Measurements from ENCODE around the gene DPCD. TPM values are rescaled to one million over a fixed set of nuclear protein-coding genes. Genes with fewer than 3 reads are reported as not detected.

Gene DPCD
- total RNA-seq, 1 donor from 2014 or later = 18.3 TPM

DNA sequence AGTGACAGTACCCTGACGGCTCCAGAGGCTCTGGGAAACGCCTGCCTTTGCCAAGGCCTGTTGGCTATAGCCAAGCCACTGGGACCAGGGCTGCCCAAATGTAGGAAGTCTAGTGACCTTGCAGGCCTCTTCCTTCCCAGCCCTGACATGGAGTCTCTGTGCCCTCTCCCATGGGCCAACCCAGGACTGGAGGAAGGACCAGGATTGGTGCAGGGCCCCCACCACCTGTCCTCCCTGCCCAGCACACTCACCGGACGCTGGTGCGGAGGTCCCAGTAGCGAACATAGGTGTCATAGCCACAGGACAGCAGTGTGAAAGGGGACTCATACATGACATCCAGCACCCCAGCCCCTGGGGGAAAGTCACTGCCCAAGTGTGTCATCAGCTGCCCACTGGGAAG, 24.0 kb downstream of the DPCD start:
- H3K9me3 Mint-ChIP-seq (ENCODE audit: low read depth) = no peaks in the 10 kb centered on the region
- no peak overlapping the region for H3K4me3 Mint-ChIP-seq (ENCODE audit: unreplicated experiment)
- H3K4me1 Mint-ChIP-seq (ENCODE audit: low read depth) = peaks cover 8% of the 10 kb centered on the region
- H3K36me3 Mint-ChIP-seq (ENCODE audit: low read depth) = peaks cover 10% of the 10 kb centered on the region
- no peaks in the 10 kb centered on the region for H3K27me3 Mint-ChIP-seq (ENCODE audit: low read depth)
- no peak for DNase-seq (ENCODE audit: low spot score)
- no peak overlapping the region for H3K27ac Mint-ChIP-seq (ENCODE audit: unreplicated experiment)
- TF ChIP-seq, protein P1, sequence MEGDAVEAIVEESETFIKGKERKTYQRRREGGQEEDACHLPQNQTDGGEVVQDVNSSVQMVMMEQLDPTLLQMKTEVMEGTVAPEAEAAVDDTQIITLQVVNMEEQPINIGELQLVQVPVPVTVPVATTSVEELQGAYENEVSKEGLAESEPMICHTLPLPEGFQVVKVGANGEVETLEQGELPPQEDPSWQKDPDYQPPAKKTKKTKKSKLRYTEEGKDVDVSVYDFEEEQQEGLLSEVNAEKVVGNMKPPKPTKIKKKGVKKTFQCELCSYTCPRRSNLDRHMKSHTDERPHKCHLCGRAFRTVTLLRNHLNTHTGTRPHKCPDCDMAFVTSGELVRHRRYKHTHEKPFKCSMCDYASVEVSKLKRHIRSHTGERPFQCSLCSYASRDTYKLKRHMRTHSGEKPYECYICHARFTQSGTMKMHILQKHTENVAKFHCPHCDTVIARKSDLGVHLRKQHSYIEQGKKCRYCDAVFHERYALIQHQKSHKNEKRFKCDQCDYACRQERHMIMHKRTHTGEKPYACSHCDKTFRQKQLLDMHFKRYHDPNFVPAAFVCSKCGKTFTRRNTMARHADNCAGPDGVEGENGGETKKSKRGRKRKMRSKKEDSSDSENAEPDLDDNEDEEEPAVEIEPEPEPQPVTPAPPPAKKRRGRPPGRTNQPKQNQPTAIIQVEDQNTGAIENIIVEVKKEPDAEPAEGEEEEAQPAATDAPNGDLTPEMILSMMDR (IDR thresholded peaks at IDR 0.05) = no peak

DNA sequence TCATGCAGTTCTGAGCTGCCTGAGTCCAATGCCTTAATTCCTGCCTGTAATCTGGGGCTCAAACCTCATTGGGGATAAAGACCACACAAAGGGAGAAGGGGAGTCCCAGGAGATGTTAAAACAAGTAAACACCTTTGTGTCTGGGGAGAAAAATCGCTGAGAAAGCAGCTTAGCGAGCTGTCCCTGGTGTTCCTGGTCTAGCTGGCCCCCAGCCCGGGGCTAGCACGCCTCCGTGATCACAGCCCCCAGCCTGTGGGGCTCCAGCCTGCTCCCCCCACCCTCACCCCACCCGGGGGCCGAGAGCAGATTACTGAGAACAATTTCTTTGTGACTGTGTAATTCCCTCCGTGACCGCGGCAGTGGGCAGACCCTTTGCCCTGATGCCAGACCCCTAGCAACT, 24.8 kb downstream of the DPCD start:
- H3K36me3 Mint-ChIP-seq (ENCODE audit: low read depth) = peaks cover 14% of the 10 kb centered on the region
- DNase-seq (ENCODE audit: low spot score) = no peak
- H3K4me3 Mint-ChIP-seq (ENCODE audit: unreplicated experiment) = no peak overlapping the region
- no peaks in the 10 kb centered on the region for H3K9me3 Mint-ChIP-seq (ENCODE audit: low read depth)
- peaks cover 8% of the 10 kb centered on the region for H3K4me1 Mint-ChIP-seq (ENCODE audit: low read depth)
- H3K27ac Mint-ChIP-seq (ENCODE audit: unreplicated experiment) = no peak overlapping the region
- TF ChIP-seq, protein P1 (IDR thresholded peaks at IDR 0.05) = no peak
- H3K27me3 Mint-ChIP-seq (ENCODE audit: low read depth) = no peaks in the 10 kb centered on the region

DNA sequence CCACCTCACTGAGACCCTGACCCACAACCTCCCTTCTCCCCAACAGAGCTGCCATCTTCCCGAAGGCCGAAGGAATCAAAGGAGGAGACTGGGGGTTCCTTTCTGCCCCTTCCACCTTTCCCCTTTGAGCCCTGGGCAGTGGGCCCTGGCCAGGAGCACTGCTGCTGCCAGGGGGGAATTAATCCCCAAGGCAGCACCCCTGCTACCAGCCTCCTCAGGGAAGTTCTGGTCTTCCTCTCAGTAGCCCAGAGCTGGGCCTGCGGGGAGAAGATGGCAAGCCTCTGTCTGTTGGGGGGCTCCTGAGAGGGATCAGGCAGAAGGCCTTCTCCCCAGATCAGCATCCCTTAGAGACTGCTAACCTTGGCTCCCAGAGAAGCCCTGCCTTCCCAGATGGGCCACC, 25.5 kb downstream of the DPCD start:
- Mint-ChIP-seq H3K27me3 (ENCODE audit: low read depth) (no peaks in the 10 kb centered on the region), H3K4me3 (ENCODE audit: unreplicated experiment) (no peak overlapping the region)
- TF ChIP-seq, protein P1 (IDR thresholded peaks at IDR 0.05) = no peak

DNA sequence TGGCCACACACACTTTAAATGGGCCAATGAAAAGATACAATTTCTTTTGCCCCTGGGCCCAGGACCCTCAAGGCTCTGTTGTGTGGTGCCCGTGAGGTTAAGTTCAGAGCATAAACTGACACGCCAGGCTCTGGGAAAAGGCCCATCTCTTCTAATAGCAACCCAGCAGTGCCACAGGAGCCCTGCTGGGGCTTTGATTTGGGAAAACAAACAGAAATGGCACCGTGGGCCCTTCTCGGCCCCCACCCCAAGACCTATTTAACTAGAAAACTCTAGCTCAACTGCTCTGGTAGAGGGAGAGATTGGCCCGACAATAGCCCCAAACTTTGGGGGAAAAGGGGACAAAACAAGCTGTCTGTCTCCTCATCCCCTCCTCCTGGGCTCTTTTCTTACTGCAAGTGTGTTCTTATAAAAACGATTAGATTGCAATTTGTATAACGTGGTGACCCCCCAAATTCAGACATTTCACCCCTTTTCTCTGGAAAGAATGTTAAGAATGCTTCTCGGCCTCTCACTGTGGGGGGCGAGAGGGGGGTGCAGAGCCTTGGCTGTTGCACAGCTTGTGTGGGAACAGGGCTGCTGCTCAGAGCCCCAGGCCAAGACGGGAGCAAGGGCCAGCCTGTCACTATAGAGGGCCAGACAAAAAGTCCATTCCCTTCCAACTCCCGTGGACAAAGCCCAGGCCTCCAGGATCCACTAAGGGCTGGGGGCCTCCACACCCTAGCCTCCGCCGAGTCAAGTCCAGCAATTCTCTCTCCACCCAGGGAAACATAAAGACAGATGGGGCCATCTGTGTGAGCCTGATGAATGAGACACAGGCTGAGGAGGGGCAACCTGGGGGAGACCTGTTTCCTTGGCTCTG, 26.8 kb downstream of the DPCD start:
- H3K27ac Mint-ChIP-seq (ENCODE audit: unreplicated experiment) = no peak overlapping the region
- TF ChIP-seq, protein P1 (IDR thresholded peaks at IDR 0.05) = peak; percentile 17

More for the DNA sequence above, 25.5 kb downstream of the DPCD start:
- Mint-ChIP-seq H3K36me3 (ENCODE audit: low read depth) (peaks cover 14% of the 10 kb centered on the region), H3K27ac (ENCODE audit: unreplicated experiment) (no peak overlapping the region), H3K4me1 (ENCODE audit: low read depth) (peaks cover 8% of the 10 kb centered on the region), H3K9me3 (ENCODE audit: low read depth) (no peaks in the 10 kb centered on the region)
- no peak for DNase-seq (ENCODE audit: low spot score)

DNA sequence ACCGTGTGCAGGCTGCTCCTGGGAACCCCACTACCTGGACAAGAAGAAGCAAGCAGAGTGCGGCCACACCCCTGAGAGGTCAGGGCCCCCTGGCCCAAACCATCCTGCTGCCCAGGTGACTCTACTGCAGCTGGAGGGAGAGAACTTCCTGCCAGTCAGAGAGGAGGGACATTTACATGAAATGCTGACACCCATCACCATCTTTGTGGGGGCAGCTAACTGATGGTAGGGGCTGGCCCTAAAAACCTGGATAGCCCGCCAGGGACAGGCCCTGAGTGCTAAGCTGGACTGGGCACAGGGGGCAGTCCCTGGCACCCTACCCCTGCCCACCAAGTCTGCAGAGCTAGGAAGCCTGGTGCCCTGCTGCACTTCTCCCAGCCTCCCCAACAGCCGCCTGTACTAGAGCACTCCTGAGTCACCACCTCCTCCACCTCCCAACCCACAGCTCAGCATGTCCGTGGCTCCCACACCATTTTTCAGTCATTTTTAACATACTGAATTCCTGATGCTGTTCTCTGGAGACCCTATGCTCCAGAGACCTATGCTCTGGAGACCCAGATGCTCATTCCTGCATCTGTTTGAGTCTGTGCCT, 27.5 kb downstream of the DPCD start:
- Mint-ChIP-seq H3K4me3 (ENCODE audit: unreplicated experiment) (no peak overlapping the region), H3K36me3 (ENCODE audit: low read depth) (peaks cover 11% of the 10 kb centered on the region), H3K27ac (ENCODE audit: unreplicated experiment) (no peak overlapping the region), H3K27me3 (ENCODE audit: low read depth) (no peaks in the 10 kb centered on the region), H3K9me3 (ENCODE audit: low read depth) (no peaks in the 10 kb centered on the region), H3K4me1 (ENCODE audit: low read depth) (no peaks in the 10 kb centered on the region)
- no peak for DNase-seq (ENCODE audit: low spot score)
- TF ChIP-seq, protein P1 (IDR thresholded peaks at IDR 0.05) = no peak

More for the DNA sequence above, 26.8 kb downstream of the DPCD start:
- DNase-seq (ENCODE audit: low spot score) = no peak
- no peak overlapping the region for H3K4me3 Mint-ChIP-seq (ENCODE audit: unreplicated experiment)
- H3K4me1 Mint-ChIP-seq (ENCODE audit: low read depth) = peaks cover 2% of the 10 kb centered on the region
- no peaks in the 10 kb centered on the region for H3K9me3 Mint-ChIP-seq (ENCODE audit: low read depth)
- H3K36me3 Mint-ChIP-seq (ENCODE audit: low read depth) = peaks cover 11% of the 10 kb centered on the region
- no peaks in the 10 kb centered on the region for H3K27me3 Mint-ChIP-seq (ENCODE audit: low read depth)

All from chondrocyte (in vitro differentiated cells).